HG03103 (cell line): ENCODE measurements around the gene OGFR.
"Not testable (repeated sequence)": the region's sequence is repeated elsewhere in the genome, so short reads cannot be mapped to it uniquely, and the experiment has no call there.

Experiments
- ATAC-seq: cut with Tn5 transposase; IDR thresholded peaks from one replicate; pipeline ENCODE4 v1.9.1; 2021; ENCODE audit warnings: low read depth; ENCODE audit not compliant: unreplicated experiment

The OGFR gene

GRCh38 chr20:62834967-62835730, 30.5 kb downstream of the OGFR start:
- no peak for ATAC-seq

- no peak for ATAC-seq
Observed at GRCh38 chr20:62835931-62836861, 31.6 kb downstream of the OGFR start.

GRCh38 chr20:62836967-62837490, 32.4 kb downstream of the OGFR start:
- no peak for ATAC-seq

GRCh38 chr20:62837790-62838127, 33.1 kb downstream of the OGFR start:
- ATAC-seq: no peak

- no peak for ATAC-seq
Observed at GRCh38 chr20:62838128-62838891, 33.7 kb downstream of the OGFR start.

- ATAC-seq: no peak
Observed at GRCh38 chr20:62839261-62839660, 34.6 kb downstream of the OGFR start.

- ATAC-seq: no peak
Observed at GRCh38 chr20:62839816-62840215, 35.2 kb downstream of the OGFR start.

- ATAC-seq: no peak
Observed at GRCh38 chr20:62840244-62841197, 35.9 kb downstream of the OGFR start.

GRCh38 chr20:62841705-62842212, 37.1 kb downstream of the OGFR start:
- no peak for ATAC-seq

- no peak for ATAC-seq
Observed at GRCh38 chr20:62843656-62844055, 39.0 kb downstream of the OGFR start.

- no peak for ATAC-seq
Observed at GRCh38 chr20:62844182-62844581, 39.5 kb downstream of the OGFR start.

- ATAC-seq: no peak
Observed at GRCh38 chr20:62845416-62846160, 41.0 kb downstream of the OGFR start.

GRCh38 chr20:62846166-62846890, 41.7 kb downstream of the OGFR start:
- no peak for ATAC-seq

- ATAC-seq: not testable (repeated sequence)
Observed at GRCh38 chr20:62848917-62849316, 44.3 kb downstream of the OGFR start.

- ATAC-seq: no peak
Observed at GRCh38 chr20:62849431-62849830, 44.8 kb downstream of the OGFR start.

GRCh38 chr20:62850333-62850974, 45.8 kb downstream of the OGFR start:
- ATAC-seq: no peak

GRCh38 chr20:62852196-62852595, 47.6 kb downstream of the OGFR start:
- ATAC-seq: no peak

GRCh38 chr20:62852841-62853240, 48.2 kb downstream of the OGFR start:
- ATAC-seq: no peak
